GM12892 (cell line): ENCODE measurements around the gene LSAMP.

ENCODE experiments used
- POLR2A ChIP-seq: IDR thresholded peaks from 2 replicates; pipeline ENCODE4 v1.6.1; 2011; ENCODE audit warnings: low read depth, low read length, control low read depth
- POLR2AphosphoS5 ChIP-seq: IDR thresholded peaks from 2 replicates; pipeline ENCODE4 v1.6.1; 2011; ENCODE audit warnings: low read depth, low read length, control low read depth
- TAF1 ChIP-seq: IDR thresholded peaks from 2 replicates; pipeline ENCODE4 v1.6.1; 2011; ENCODE audit warnings: low read depth, mild to moderate bottlenecking, control low read depth, low read length, borderline replicate concordance

GRCh38 chr3:116470605-116471197 lies 25.4 kb upstream of the LSAMP start:
- TF ChIP-seq POLR2A (no peak), TAF1 (no peak), POLR2AphosphoS5 (no peak)
